MM.1S (cell line): Measurements from ENCODE around the gene DKC1.

ENCODE experiments used
- DNase-seq: peaks from one replicate; pipeline ENCODE4 v3.0.0-alpha.2; 2015
- H2AFZ ChIP-seq: fragments of 300-600 bp; sonication (generic); 2 replicates; pipeline ENCODE4 v1.6.0; 2016; ENCODE audit warnings: antibody characterized with exemption, low read length
- H3F3A ChIP-seq: fragments of 300-600 bp; sonication (generic); 2 replicates; pipeline ENCODE4 v1.6.1; 2016; ENCODE audit warnings: mild to moderate bottlenecking, antibody characterized with exemption, low read length, moderate library complexity, mixed read lengths; ENCODE audit not compliant: insufficient read depth
- H3K27ac ChIP-seq: fragments of 300-600 bp; sonication (generic); 2 replicates; pipeline ENCODE4 v1.5.1; 2016; ENCODE audit warnings: mild to moderate bottlenecking, low read length
- H3K27me3 ChIP-seq: fragments of 300-600 bp; sonication (generic); replicated peaks from 2 replicates; pipeline ENCODE4 v1.6.0; 2016; ENCODE audit warnings: low read length; ENCODE audit not compliant: insufficient read depth
- H3K36me3 ChIP-seq: fragments of 300-600 bp; sonication (generic); replicated peaks from 2 replicates; pipeline ENCODE4 v1.6.1; 2016; ENCODE audit warnings: mild to moderate bottlenecking, low read length, mixed read lengths; ENCODE audit not compliant: insufficient read depth
- H3K4me1 ChIP-seq: fragments of 300-600 bp; sonication (generic); 2 replicates; pipeline ENCODE4 v1.6.1; 2016; ENCODE audit warnings: low read length, mixed read lengths
- H3K4me2 ChIP-seq: fragments of 300-600 bp; sonication (generic); 2 replicates; pipeline ENCODE4 v1.6.0; 2016; ENCODE audit warnings: low read depth, low read length
- H3K4me3 ChIP-seq: fragments of 300-600 bp; sonication (generic); 2 replicates; pipeline ENCODE4 v1.5.1; 2016; ENCODE audit warnings: low read length, mixed read lengths
- H3K79me2 ChIP-seq: fragments of 300-600 bp; sonication (generic); 2 replicates; pipeline ENCODE4 v1.6.1; 2016; ENCODE audit warnings: mixed run types, low read length, mixed read lengths
- H3K9ac ChIP-seq: fragments of 300-600 bp; sonication (generic); 2 replicates; pipeline ENCODE4 v1.6.1; 2016; ENCODE audit warnings: low read length, mixed read lengths
- H3K9me2 ChIP-seq: fragments of 300-600 bp; sonication (generic); replicated peaks from 2 replicates; pipeline ENCODE4 v1.6.1; 2016; ENCODE audit warnings: mild to moderate bottlenecking, low read length, mixed read lengths; ENCODE audit not compliant: insufficient read depth
- H3K9me3 ChIP-seq: fragments of 300-600 bp; sonication (generic); replicated peaks from 2 replicates; pipeline ENCODE4 v1.6.1; 2016; ENCODE audit warnings: mild to moderate bottlenecking, low read length, mixed read lengths; ENCODE audit not compliant: insufficient read depth
- H4K20me1 ChIP-seq: fragments of 300-600 bp; sonication (generic); 2 replicates; pipeline ENCODE4 v1.6.1; 2016; ENCODE audit warnings: mild to moderate bottlenecking, low read length, moderate library complexity, mixed read lengths; ENCODE audit not compliant: insufficient read depth
- EZH2 ChIP-seq: fragments of 300-600 bp; sonication (generic); optimal IDR thresholded peaks from 2 replicates; pipeline ENCODE3; 2017; ENCODE audit warnings: low read depth, mild to moderate bottlenecking, antibody characterized with exemption, low read length, mixed read lengths
- EZH2phosphoT487 ChIP-seq: fragments of 300-600 bp; sonication (generic); IDR thresholded peaks from 2 replicates; pipeline ENCODE4 v1.6.1; 2018; ENCODE audit warnings: antibody characterized with exemption, low read length
- TF ChIP-seq, protein P1 (sequence below): fragments of 300-600 bp; sonication (generic); IDR thresholded peaks from 2 replicates; pipeline ENCODE4 v1.5.1; 2016; ENCODE audit warnings: antibody characterized with exemption, low read length, mixed read lengths

Gene DKC1

DNA sequence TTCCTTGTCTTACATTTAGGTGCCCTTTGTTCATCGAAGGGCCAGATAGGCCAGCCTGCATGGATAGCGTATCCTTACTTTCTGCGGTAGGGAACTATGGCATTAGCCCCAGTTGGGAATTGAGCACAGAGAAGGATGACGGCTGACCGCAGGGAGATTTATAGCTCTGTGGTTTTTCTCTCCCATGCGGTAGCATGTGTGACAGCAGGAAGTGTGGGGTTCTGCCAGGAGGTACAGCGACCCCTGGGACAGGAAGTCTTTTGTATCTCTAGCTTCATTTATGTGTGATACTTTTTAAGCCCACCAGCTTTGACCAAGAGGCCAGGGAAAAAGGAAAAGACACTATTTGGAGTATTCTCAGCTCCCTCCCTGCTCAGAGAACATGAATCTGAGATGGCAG is 44.8 kb upstream of the DKC1 start:
- H3F3A ChIP-seq = peaks cover 6% of the 10 kb centered on the region; the same call in 1 of the 2 replicates
- no peaks in the 10 kb centered on the region for H4K20me1 ChIP-seq
- H3K36me3 ChIP-seq = no peaks in the 10 kb centered on the region
- H2AFZ ChIP-seq = no peak overlapping the region
- H3K4me2 ChIP-seq = no peak overlapping the region
- peaks cover 11% of the 10 kb centered on the region for H3K4me1 ChIP-seq
- TF ChIP-seq EZH2phosphoT487 (no peak), EZH2 (no peak)
- TF ChIP-seq, protein P1, sequence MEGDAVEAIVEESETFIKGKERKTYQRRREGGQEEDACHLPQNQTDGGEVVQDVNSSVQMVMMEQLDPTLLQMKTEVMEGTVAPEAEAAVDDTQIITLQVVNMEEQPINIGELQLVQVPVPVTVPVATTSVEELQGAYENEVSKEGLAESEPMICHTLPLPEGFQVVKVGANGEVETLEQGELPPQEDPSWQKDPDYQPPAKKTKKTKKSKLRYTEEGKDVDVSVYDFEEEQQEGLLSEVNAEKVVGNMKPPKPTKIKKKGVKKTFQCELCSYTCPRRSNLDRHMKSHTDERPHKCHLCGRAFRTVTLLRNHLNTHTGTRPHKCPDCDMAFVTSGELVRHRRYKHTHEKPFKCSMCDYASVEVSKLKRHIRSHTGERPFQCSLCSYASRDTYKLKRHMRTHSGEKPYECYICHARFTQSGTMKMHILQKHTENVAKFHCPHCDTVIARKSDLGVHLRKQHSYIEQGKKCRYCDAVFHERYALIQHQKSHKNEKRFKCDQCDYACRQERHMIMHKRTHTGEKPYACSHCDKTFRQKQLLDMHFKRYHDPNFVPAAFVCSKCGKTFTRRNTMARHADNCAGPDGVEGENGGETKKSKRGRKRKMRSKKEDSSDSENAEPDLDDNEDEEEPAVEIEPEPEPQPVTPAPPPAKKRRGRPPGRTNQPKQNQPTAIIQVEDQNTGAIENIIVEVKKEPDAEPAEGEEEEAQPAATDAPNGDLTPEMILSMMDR = no peak
- no peaks in the 10 kb centered on the region for H3K27me3 ChIP-seq
- H3K9ac ChIP-seq = no peak overlapping the region
- H3K27ac ChIP-seq = no peak overlapping the region
- DNase-seq = no peak
- no peaks in the 10 kb centered on the region for H3K79me2 ChIP-seq
- no peak overlapping the region for H3K4me3 ChIP-seq
- no peaks in the 10 kb centered on the region for H3K9me2 ChIP-seq
- no peaks in the 10 kb centered on the region for H3K9me3 ChIP-seq

DNA sequence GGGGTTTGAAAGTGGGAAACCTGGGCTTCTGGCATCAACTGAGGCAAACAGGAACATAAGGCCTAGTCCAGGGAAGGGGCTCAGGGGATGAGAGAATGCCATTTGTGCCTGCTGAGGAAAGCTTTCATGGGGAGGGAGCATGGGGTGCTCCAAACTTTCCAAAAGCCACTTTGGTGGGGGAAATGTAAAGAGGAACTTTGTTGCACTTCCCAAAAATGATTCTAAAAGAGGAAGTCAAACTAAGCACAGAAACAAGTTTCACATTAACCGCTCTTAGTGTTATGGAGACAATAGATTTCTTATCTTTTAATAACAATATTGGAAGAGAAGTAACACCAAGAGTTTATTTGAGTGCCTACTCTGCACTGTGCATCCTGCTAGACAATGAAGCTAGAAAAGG is 44.0 kb upstream of the DKC1 start:
- Histone ChIP-seq H2AFZ (no peak overlapping the region), H3K4me1 (0 out of 2 replicates have a peak, but pooled peaks cover 4% of the 10 kb centered on the region), H3K27me3 (no peaks in the 10 kb centered on the region), H3K4me2 (no peak overlapping the region), H3K27ac (no peak overlapping the region), H3K9me3 (no peaks in the 10 kb centered on the region), H3K9me2 (no peaks in the 10 kb centered on the region), H3K4me3 (no peak overlapping the region), H3K36me3 (no peaks in the 10 kb centered on the region), H3K79me2 (no peaks in the 10 kb centered on the region), H4K20me1 (no peaks in the 10 kb centered on the region), H3F3A (no peaks in the 10 kb centered on the region), H3K9ac (no peak overlapping the region)
- TF ChIP-seq, protein P1 = no peak
- TF ChIP-seq EZH2phosphoT487 (no peak), EZH2 (no peak)
- no peak for DNase-seq

DNA sequence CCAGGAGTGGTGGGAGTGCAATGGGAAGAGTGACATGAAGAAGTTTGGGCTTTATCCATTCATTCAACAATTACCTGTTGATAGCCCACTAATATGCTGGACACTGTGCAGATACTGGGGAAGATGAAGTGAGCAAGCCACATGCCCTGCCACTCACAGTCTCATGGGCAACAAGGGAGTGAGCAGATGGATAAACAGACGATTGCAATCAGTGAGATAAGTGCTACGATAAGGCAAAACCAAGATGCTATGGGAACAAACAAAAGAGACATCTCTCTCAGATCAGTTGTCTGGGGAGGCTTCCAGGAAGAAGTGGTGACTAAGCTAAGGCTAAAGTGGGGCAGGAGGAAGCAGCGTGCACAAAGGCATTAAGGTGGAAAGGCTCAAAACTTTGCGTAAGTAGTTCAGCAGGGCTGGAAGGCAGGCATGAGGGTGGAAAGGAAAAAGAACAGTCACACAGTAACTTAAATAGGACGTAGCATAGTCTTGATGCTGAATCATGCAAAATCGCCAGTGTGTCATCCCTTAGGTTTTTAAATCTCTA is 43.5 kb upstream of the DKC1 start:
- H3K9me2 ChIP-seq = no peaks in the 10 kb centered on the region
- H3K9ac ChIP-seq = no peak overlapping the region
- H4K20me1 ChIP-seq = no peaks in the 10 kb centered on the region
- no peaks in the 10 kb centered on the region for H3K9me3 ChIP-seq
- no peak overlapping the region for H2AFZ ChIP-seq
- no peak overlapping the region for H3K4me3 ChIP-seq
- DNase-seq = no peak
- TF ChIP-seq EZH2 (no peak), EZH2phosphoT487 (no peak)
- TF ChIP-seq, protein P1 = no peak
- H3K36me3 ChIP-seq = no peaks in the 10 kb centered on the region
- 0 out of 2 replicates have a peak, but pooled peaks cover 4% of the 10 kb centered on the region for H3K4me1 ChIP-seq
- H3K27me3 ChIP-seq = no peaks in the 10 kb centered on the region
- no peaks in the 10 kb centered on the region for H3F3A ChIP-seq
- H3K27ac ChIP-seq = no peak overlapping the region
- no peak overlapping the region for H3K4me2 ChIP-seq
- no peaks in the 10 kb centered on the region for H3K79me2 ChIP-seq
